Activated T-helper 1 cell treated with Interleukin-2 at 50 U/mL for 16 hours (primary cell): ENCODE measurements around the gene ISLR2.

Experiments
- DNase-seq: peaks from one replicate; pipeline ENCODE4 v3.0.0-alpha.2; 2020; ENCODE audit warnings: low read depth

Gene ISLR2

GRCh38 chr15:74178326-74179100, 48.1 kb downstream of the ISLR2 start:
- no peak for DNase-seq

- no peak for DNase-seq
These were observed 48.9 kb downstream of the ISLR2 start for GRCh38 chr15:74179101-74179841.

GRCh38 chr15:74179983-74180880, 49.8 kb downstream of the ISLR2 start:
- no peak for DNase-seq

GRCh38 chr15:74180881-74181602, 50.7 kb downstream of the ISLR2 start:
- no peak for DNase-seq

- DNase-seq = no peak
These were observed 51.7 kb downstream of the ISLR2 start for GRCh38 chr15:74182131-74182530.

- no peak for DNase-seq
These were observed 54.3 kb downstream of the ISLR2 start for GRCh38 chr15:74184582-74185091.

- DNase-seq = no peak
These were observed 55.4 kb downstream of the ISLR2 start for GRCh38 chr15:74185710-74186348.
